GM12801 (cell line): ENCODE data around the gene NPAS3.

ENCODE experiments used
- TF ChIP-seq, protein P1 (sequence below): IDR thresholded peaks from one replicate; pipeline ENCODE4 v1.5.1; 2011; ENCODE audit warnings: control low read depth; ENCODE audit not compliant: insufficient read length; ENCODE audit errors: extremely low read depth

Gene NPAS3

DNA sequence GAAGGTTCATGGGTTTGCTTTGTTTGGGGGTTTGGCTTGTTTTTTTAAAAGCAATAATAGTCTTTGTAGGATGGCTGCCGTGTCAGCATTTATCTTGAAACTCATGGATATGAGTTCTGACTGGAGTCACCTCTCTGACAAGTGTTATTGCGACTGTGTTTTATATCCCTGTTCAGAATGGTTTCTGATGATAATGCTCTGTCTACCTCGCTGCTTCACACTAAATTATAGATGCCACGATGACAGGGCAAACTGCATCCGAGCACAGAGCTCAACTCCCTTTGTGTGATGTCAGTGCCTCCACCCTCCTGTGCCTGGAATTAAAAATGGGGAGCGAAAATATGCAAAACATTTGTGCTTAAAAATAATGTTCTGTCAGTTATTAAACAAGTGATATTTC lies 761.4 kb downstream of the NPAS3 start:
- TF ChIP-seq, protein P1, sequence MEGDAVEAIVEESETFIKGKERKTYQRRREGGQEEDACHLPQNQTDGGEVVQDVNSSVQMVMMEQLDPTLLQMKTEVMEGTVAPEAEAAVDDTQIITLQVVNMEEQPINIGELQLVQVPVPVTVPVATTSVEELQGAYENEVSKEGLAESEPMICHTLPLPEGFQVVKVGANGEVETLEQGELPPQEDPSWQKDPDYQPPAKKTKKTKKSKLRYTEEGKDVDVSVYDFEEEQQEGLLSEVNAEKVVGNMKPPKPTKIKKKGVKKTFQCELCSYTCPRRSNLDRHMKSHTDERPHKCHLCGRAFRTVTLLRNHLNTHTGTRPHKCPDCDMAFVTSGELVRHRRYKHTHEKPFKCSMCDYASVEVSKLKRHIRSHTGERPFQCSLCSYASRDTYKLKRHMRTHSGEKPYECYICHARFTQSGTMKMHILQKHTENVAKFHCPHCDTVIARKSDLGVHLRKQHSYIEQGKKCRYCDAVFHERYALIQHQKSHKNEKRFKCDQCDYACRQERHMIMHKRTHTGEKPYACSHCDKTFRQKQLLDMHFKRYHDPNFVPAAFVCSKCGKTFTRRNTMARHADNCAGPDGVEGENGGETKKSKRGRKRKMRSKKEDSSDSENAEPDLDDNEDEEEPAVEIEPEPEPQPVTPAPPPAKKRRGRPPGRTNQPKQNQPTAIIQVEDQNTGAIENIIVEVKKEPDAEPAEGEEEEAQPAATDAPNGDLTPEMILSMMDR = no peak

DNA sequence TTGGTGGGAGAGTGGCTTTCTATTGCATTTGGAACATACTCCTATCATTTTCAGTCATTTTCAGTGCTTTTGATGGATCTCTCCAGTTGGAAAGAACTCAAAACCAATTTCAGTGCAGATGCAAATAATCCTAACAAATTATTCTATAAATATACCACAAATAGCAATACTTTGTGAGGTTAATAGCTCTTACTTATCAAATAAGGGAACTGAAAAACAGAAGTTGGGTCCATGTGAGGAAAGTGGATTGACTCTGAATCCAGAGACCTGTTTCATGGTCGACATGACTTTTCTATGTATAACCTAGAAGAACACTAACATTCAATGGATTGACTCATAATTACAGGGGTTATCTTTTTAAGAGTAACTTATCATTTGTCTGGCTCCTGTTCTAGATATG lies 763.6 kb downstream of the NPAS3 start:
- TF ChIP-seq, protein P1 = no peak

DNA sequence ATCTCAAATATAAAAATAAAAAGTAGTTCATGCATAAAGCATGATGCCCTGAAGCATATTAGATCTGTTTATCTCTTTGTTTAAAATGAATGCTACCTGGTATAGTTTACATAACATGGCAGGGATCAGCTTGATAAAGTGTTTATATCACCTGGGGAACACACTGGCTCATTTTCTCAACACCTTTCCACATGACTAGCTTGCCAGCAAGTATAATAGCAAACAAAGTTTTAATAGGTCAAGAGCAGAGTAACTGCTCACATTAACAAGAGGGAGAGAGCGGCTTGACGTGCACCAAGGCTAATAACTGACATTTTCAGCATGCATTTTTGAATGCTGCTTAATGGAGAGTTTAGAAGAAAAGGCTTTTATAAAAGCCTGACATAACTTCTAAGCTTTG lies 765.8 kb downstream of the NPAS3 start:
- TF ChIP-seq, protein P1 = no peak

DNA sequence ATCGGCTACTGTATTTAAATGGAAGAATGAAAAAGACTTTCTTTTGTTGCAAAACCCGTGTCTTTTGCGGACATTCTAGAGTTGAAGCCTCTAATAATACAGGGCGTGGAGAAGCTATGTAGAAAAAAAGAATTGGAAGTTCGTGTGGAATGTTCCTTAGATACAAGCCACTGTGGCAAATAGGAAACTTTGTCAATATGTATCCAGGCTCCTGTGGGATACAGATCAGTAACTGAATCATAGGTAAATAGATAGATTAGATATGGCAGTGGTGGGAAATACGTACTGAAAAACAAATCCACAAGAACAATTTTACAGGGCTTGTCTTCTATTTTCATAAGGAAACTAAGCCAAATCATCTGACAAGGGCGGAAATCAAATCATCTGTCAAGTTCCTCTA lies 766.8 kb downstream of the NPAS3 start:
- TF ChIP-seq, protein P1 = no peak

DNA sequence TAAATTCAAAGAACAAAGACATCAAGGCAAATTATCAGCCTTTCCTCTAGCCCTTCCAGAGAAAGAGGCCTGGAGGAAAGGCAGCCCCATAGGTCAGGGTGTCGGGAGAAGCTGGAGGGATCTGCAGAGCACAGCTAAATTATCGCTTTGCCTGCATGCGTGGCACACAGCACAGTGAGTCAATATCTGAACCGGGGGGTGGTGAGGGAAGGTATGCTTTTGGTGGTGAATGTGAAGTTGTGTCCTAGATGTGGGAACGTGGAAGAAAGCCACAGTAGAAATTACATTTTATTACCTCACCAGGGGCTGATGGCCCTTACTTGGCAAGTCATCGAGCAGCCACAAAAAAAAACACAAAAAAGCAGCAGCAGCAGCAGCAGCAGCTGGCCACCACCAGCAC lies 769.0 kb downstream of the NPAS3 start:
- TF ChIP-seq, protein P1 = no peak

DNA sequence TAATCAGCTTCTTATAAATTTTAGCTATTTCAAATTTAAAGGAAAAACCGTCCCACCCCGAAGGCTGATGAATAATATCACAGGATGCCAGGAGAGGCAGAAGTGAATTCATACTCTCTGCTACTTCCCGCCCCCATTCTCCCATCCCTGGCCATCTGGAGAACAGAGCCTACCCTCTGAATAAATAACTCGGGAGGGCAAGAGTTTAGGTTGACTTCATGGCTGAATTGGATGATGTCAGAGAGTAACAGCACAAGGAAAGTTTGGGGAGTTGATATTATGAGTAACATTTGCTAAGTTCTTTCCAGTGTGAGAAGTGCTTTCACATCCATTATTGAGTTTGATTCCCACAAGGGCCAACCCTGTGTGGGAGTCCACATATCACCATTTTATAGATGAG lies 770.6 kb downstream of the NPAS3 start:
- TF ChIP-seq, protein P1 = no peak

DNA sequence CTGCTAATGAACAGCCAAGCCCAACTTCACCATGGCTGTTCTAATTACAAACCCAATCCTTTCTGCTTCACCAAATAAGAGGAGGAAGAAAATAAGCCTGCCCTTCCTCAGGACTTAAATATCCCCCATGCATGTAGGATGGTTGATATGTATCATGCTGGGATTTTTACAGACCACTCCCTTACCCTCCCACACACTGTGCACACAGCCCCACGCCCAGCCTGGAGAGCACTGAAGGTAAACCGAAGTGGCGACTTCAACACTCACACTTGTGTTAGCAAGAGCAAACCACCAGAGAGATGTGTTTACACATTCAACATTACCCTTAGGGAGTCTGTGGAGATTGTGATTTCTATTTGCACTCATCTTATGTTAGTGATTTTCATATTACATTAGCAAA lies 771.0 kb downstream of the NPAS3 start:
- TF ChIP-seq, protein P1 = no peak

DNA sequence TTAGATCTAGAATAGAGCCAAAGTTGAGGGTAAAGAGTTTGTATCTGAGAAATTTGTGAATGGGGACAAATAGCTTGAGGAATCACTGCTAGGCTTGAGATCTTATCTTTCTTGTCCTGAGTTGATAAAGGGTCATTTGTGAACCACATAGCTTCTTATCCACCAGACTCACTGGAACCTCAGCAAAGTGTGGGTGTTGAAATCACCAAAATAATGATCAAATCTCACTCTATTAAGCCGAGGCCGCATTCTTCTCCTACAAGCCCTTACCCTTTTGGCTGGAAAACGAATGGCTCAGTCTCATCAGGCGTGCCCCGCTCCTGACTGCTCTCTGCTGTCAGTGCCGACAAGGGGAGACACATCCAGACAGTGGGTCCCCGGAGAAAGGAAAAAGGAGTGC lies 771.6 kb downstream of the NPAS3 start:
- TF ChIP-seq, protein P1 = no peak
